CD8-positive, alpha-beta memory T cell (primary cell): ENCODE results near the gene NUTM2D. TPM values are rescaled to one million over a fixed set of nuclear protein-coding genes. Genes with fewer than 3 reads are reported as not detected.
A peak's percentile ranks its signal among the peaks of the same experiment; 100 is the strongest.
"Not testable (repeated sequence)": the region's sequence is repeated elsewhere in the genome, so short reads cannot be mapped to it uniquely, and the experiment has no call there.

Experiments
- CTCF ChIA-PET: fragments of 350-600 bp; sonication (Branson Sonifier 250); formaldehyde crosslinking; loops from one replicate; lab custom pipeline; 2021; ENCODE audit warnings: antibody characterized with exemption; lab: Charles Lee
- POLR2A ChIA-PET: fragments of 350-600 bp; sonication (Branson Sonifier 250); formaldehyde crosslinking; loops from one replicate; lab custom pipeline; 2021; ENCODE audit warnings: antibody characterized with exemption; lab: Charles Lee
- DNase-seq, 5 donors: peaks; one replicate each; pipeline versions ENCODE4 v3.0.0 to v3.0.0-alpha.2; 2020 to 2022; ENCODE audit warnings: mixed read lengths in 1 of 5
- H3K27ac ChIP-seq: one replicate; pipeline ENCODE4 v1.7.0; 2013; ENCODE audit warnings: low read depth, mild to moderate bottlenecking, low read length, moderate library complexity
- H3K27me3 ChIP-seq: 2 replicates; pipeline ENCODE4 v1.7.0; 2013; ENCODE audit warnings: low read length, mild to moderate bottlenecking; ENCODE audit not compliant: insufficient read depth, poor library complexity, severe bottlenecking
- H3K36me3 ChIP-seq: 2 replicates; pipeline ENCODE4 v1.7.0; 2013; ENCODE audit warnings: mild to moderate bottlenecking, low read length, moderate library complexity; ENCODE audit not compliant: insufficient read depth
- H3K4me1 ChIP-seq: 2 replicates; pipeline ENCODE4 v1.7.0; 2013; ENCODE audit warnings: mild to moderate bottlenecking, low read length, moderate library complexity; ENCODE audit not compliant: insufficient read depth
- H3K4me3 ChIP-seq: 2 replicates; pipeline ENCODE4 v1.7.0; 2013; ENCODE audit warnings: mild to moderate bottlenecking, low read length
- H3K9me3 ChIP-seq: 2 replicates; pipeline ENCODE4 v1.7.0; 2013; ENCODE audit warnings: mild to moderate bottlenecking, low read length
- H3K27ac Mint-ChIP-seq, 8 donors: one replicate each; pipeline ENCODE4 v1.8.0; 2020 to 2021; ENCODE audit warnings: mixed read lengths in 8 of 8, mild to moderate bottlenecking in 6 of 8, inconsistent platforms in 3 of 8, moderate library complexity in 3 of 8
- H3K27me3 Mint-ChIP-seq, 2 donors: one replicate each; pipeline ENCODE4 v1.8.0; 2020 to 2021; ENCODE audit warnings: mixed read lengths in 2 of 2, mild to moderate bottlenecking in 1 of 2, moderate library complexity in 1 of 2
- H3K36me3 Mint-ChIP-seq, 3 donors: one replicate each; pipeline ENCODE4 v1.8.0; 2020 to 2021; ENCODE audit warnings: mixed read lengths in 3 of 3, inconsistent platforms in 1 of 3, mild to moderate bottlenecking in 1 of 3
- H3K4me1 Mint-ChIP-seq, 3 donors: one replicate each; pipeline ENCODE4 v1.8.0; 2020 to 2021; ENCODE audit warnings: mixed read lengths in 3 of 3, inconsistent platforms in 1 of 3, mild to moderate bottlenecking in 1 of 3
- H3K4me3 Mint-ChIP-seq, 7 donors: one replicate each; pipeline ENCODE4 v1.8.0; 2020 to 2021; ENCODE audit warnings: mixed read lengths in 7 of 7, mild to moderate bottlenecking in 6 of 7, moderate library complexity in 4 of 7, inconsistent platforms in 2 of 7
- H3K9me3 Mint-ChIP-seq, 5 donors: one replicate each; pipeline ENCODE4 v1.8.0; 2020 to 2022; ENCODE audit warnings: mixed read lengths in 5 of 5, mild to moderate bottlenecking in 3 of 5, moderate library complexity in 2 of 5, inconsistent platforms in 1 of 5
- polyA plus RNA-seq: library from polyadenylated mRNA; unstranded; fragments of 300-500 nt; fragmentation: Illumina TruSeq; gene quantifications from one replicate; pipeline ENCODE4 v1.2.3, GENCODE V29; 2021
- total RNA-seq, 2 experiments: library from RNA; stranded (reverse); gene quantifications; one replicate each; pipeline ENCODE4 v1.2.3, GENCODE V29; 2021

NUTM2D gene
- total and polyA plus RNA-seq, 3 experiments from 2014 or later, result 2.6 to 2.7 TPM; not detected in 1

GRCh38 chr10:87385762-87386360, 28.3 kb downstream of the NUTM2D start:
- H3K27ac Mint-ChIP-seq, H3K4me1 ChIP-seq, H3K4me1 Mint-ChIP-seq, H3K9me3 ChIP-seq, H3K27me3 ChIP-seq, H3K27me3 Mint-ChIP-seq, POLR2A ChIA-PET, DNase-seq, H3K36me3 ChIP-seq, H3K4me3 ChIP-seq, H3K27ac ChIP-seq, H3K4me3 Mint-ChIP-seq, H3K36me3 Mint-ChIP-seq, CTCF ChIA-PET, H3K9me3 Mint-ChIP-seq: not testable (repeated sequence)

- H3K27ac ChIP-seq, H3K27me3 Mint-ChIP-seq, H3K4me3 ChIP-seq, H3K4me1 ChIP-seq, H3K9me3 Mint-ChIP-seq, H3K36me3 ChIP-seq, H3K36me3 Mint-ChIP-seq, H3K4me3 Mint-ChIP-seq, H3K4me1 Mint-ChIP-seq, CTCF ChIA-PET, H3K27me3 ChIP-seq, H3K9me3 ChIP-seq, DNase-seq, H3K27ac Mint-ChIP-seq, POLR2A ChIA-PET: not testable (repeated sequence)
Measured at GRCh38 chr10:87391360-87391759, 33.8 kb downstream of the NUTM2D start.

DNA sequence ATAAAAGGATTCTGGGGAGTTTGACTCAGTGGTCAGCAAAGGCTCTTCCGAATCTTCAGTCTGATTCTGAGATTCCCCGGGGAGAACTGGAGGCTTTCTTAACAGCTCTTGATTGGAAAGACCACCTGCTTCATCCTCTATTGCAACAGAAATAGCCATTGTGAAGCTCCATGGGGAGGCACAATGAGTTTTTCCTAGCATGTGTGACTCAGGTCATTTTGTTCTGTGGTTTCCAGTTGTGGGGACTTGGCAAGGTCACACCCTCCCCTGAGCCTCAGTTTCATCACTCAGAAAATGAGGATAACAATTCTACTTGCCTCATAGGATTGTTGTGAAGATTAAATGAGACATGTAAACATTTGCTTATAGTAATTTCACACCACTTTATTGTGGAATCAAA, 38.7 kb downstream of the NUTM2D start:
- POLR2A ChIA-PET, H3K4me1 ChIP-seq, H3K27me3 Mint-ChIP-seq, H3K36me3 Mint-ChIP-seq, H3K9me3 Mint-ChIP-seq, H3K4me1 Mint-ChIP-seq, H3K4me3 ChIP-seq, H3K27ac ChIP-seq, H3K4me3 Mint-ChIP-seq, H3K27me3 ChIP-seq, CTCF ChIA-PET, H3K36me3 ChIP-seq, H3K27ac Mint-ChIP-seq, H3K9me3 ChIP-seq, DNase-seq: not testable (repeated sequence)

DNA sequence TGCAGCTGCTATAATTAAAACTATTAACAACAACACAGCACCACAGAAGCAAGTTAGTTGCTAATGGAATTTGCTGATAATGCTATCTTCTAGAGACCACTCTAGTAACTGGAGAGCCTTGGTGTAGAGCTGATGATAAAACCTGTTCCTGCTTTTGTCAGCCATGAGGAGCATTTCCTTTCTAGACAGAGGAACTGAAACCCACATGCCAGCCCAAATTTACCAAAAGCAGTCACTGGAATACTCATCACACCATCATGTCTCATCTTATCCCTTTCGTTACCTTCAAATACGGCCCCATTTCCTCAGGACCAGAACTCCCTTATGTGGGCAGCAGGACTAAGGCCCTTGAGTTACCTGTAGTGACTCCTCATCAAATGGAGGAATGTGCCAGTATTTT, 40.9 kb downstream of the NUTM2D start:
- POLR2A ChIA-PET, H3K9me3 ChIP-seq, H3K4me1 ChIP-seq, CTCF ChIA-PET, H3K4me3 Mint-ChIP-seq, H3K4me3 ChIP-seq, H3K36me3 ChIP-seq, H3K36me3 Mint-ChIP-seq, H3K9me3 Mint-ChIP-seq, H3K27ac Mint-ChIP-seq, H3K27ac ChIP-seq, DNase-seq, H3K27me3 ChIP-seq, H3K4me1 Mint-ChIP-seq: not testable (repeated sequence)
- H3K27me3 Mint-ChIP-seq, result peaks cover 2 to 16% of the 10 kb centered on the region in 2 donors

DNA sequence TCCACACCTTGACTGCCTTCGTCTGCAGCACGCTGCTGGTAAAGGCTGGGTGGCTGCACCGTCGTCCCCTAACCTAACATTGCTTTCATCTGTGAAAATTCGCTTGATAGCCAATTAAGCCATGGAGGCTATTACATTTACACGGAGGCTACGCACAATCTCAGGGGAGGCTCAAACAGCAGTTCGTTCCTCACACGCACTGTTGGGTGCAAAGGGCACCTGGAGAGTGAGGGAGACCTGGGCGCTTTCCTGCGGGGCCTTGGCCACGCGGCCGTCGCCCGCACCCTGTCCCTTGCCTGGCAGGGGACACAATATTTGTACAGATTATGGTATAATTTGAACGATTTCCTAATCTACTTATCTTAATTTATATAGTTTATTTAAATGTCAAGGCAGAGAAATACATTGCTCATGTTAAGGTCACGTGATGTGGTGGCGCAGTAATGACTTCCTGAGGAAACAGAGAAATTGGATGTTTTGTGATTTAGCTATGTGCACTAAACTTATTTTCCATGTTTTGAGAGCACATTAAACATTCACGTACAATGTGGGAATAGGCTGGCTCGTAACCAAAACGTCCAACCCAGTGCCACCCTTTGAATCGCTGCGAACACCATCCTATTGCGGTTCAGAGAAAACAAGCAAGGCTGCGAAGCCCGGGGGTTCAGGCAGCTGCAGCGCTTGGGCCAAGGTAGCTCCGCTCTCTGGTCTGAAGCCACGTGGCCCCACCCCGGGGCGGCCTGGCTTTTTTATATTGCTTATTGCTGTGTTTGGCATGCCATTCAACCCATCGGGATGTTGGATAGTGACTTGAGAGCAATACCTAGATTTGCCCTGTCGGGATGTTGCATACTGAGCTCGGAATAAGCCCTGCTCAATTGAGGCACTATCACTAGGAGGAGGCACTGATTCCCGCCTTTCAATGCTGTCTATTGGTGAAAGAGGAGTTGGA, 50.2 kb downstream of the NUTM2D start:
- Mint-ChIP-seq H3K4me3 (peak overlapping the region in 4 of 7 donors; percentile 18 to 60 (median 40)), H3K27me3 (peaks cover 17 to 29% of the 10 kb centered on the region in 2 donors)
- H3K36me3 Mint-ChIP-seq, H3K4me1 Mint-ChIP-seq, CTCF ChIA-PET, H3K4me1 ChIP-seq, H3K9me3 ChIP-seq, POLR2A ChIA-PET, H3K27ac ChIP-seq, H3K36me3 ChIP-seq, H3K4me3 ChIP-seq, H3K9me3 Mint-ChIP-seq, H3K27ac Mint-ChIP-seq, H3K27me3 ChIP-seq: not testable (repeated sequence)
- peak in 2 of 5 donors; percentile 3 to 13 for DNase-seq

GRCh38 chr10:87413921-87414320, 56.4 kb downstream of the NUTM2D start:
- DNase-seq, H3K4me1 Mint-ChIP-seq, H3K4me1 ChIP-seq, H3K27me3 ChIP-seq, H3K36me3 Mint-ChIP-seq, H3K9me3 ChIP-seq, H3K27ac Mint-ChIP-seq, H3K27ac ChIP-seq, POLR2A ChIA-PET, CTCF ChIA-PET, H3K9me3 Mint-ChIP-seq, H3K4me3 Mint-ChIP-seq, H3K36me3 ChIP-seq, H3K4me3 ChIP-seq: not testable (repeated sequence)
- H3K27me3 Mint-ChIP-seq, result peaks cover 6 to 33% of the 10 kb centered on the region in 2 donors

Other genes starting within 250 kb of the NUTM2D start
- under 1 TPM; 0.40 to 0.48 TPM for gene NUTM2A, start 132.3 kb upstream of the NUTM2D start, total RNA-seq
- gene NUTM2A, start 132.3 kb upstream of the NUTM2D start, polyA plus RNA-seq, result not detected
- gene MINPP1, start 147.1 kb downstream of the NUTM2D start, total RNA-seq, result 10 to 100 TPM; 16.2 to 17.0 TPM
- gene MINPP1, start 147.1 kb downstream of the NUTM2D start, polyA plus RNA-seq, result 8.7 TPM